Spleen (tissue), 13 donors: ENCODE measurements around the gene FTSJ3. TPM values are rescaled to one million over a fixed set of nuclear protein-coding genes. Genes with fewer than 3 reads are reported as not detected.
"Not testable (repeated sequence)": the region's sequence is repeated elsewhere in the genome, so short reads cannot be mapped to it uniquely, and the experiment has no call there.

Source experiments
- DNase-seq: peaks from one replicate; pipeline ENCODE4 v3.0.0-alpha.2; 2020
- H3K27ac ChIP-seq, 8 donors: fragments of 200-600 bp; sonication (generic) in 7 of 8; 1 replicate in 4 of 8; 2 replicates in 4 of 8; pipeline versions ENCODE4 v1.5.0 to v1.8.0; 2016 to 2021; ENCODE audit warnings: inconsistent platforms in 4 of 8, mild to moderate bottlenecking in 4 of 8, moderate library complexity in 1 of 8
- H3K27me3 ChIP-seq, 7 donors: fragments of 200-600 bp; sonication (generic) in 6 of 7; replicated peaks in 1 of 7; 1 replicate in 4 of 7; 2 replicates in 3 of 7; pipeline versions ENCODE4 v1.5.0 to v1.8.0; 2016 to 2021; ENCODE audit warnings: inconsistent platforms in 3 of 7, mild to moderate bottlenecking in 1 of 7
- H3K36me3 ChIP-seq, 6 donors: fragments of 200-600 bp; sonication (generic) in 5 of 6; 1 replicate in 4 of 6; 2 replicates in 2 of 6; pipeline versions ENCODE4 v1.5.0 to v1.8.0; 2016 to 2021; ENCODE audit warnings: inconsistent platforms in 2 of 6
- H3K4me1 ChIP-seq, 6 donors: fragments of 200-600 bp; sonication (generic) in 5 of 6; 1 replicate in 3 of 6; 2 replicates in 3 of 6; pipeline versions ENCODE4 v1.5.0 to v1.8.0; 2016 to 2021; ENCODE audit warnings: inconsistent platforms in 3 of 6
- H3K4me3 ChIP-seq, 8 donors: fragments of 200-600 bp; sonication (generic) in 7 of 8; 1 replicate in 4 of 8; 2 replicates in 4 of 8; pipeline versions ENCODE4 v1.5.0 to v1.8.0; 2016 to 2021; ENCODE audit warnings: inconsistent platforms in 4 of 8, mild to moderate bottlenecking in 4 of 8, moderate library complexity in 2 of 8
- H3K9me3 ChIP-seq, 8 donors: fragments of 200-600 bp; sonication (generic) in 7 of 8; 1 replicate in 4 of 8; 2 replicates in 4 of 8; pipeline versions ENCODE4 v1.5.0 to v1.8.0; 2016 to 2021; ENCODE audit warnings: inconsistent platforms in 4 of 8
- POLR2A ChIP-seq, 3 donors: fragments of 450-650 bp; IDR thresholded peaks; one replicate each; pipeline ENCODE4 v1.5.1; 2017; ENCODE audit warnings: antibody characterized with exemption in 3 of 3, mild to moderate bottlenecking in 1 of 3
- POLR2AphosphoS5 ChIP-seq, 3 donors: sonication (generic); formaldehyde crosslinking; IDR thresholded peaks; one replicate each; pipeline ENCODE4 v1.5.1; 2017; ENCODE audit warnings: antibody characterized with exemption in 3 of 3
- WGBS, 5 donors: extraction: QIAGEN DNeasy Blood & Tissue Kit in 3 of 5; methylation state at CpG; one replicate each; pipeline versions ENCODE4 v1.1.5 to v1.1.7; 2013 to 2018; 5-methylcytosine and 5-hydroxymethylcytosine counted together
- intact Hi-C: fragments of 100-400 bp; cut with DNase I; formaldehyde crosslinking; loops from one replicate; pipeline ENCODE4 v1.15.0; 2023; ENCODE audit warnings: low total_unique reads
- long read RNA-seq, 2 donors: transcript quantifications; one replicate each; lab custom pipeline, GENCODE V29; 2026
- polyA plus RNA-seq, 3 donors: library from polyadenylated mRNA; stranded (reverse); fragments of 200-250 nt; gene quantifications; one replicate each; pipeline ENCODE4 v1.2.1, GENCODE V29; 2013
- total RNA-seq, 7 donors: library from RNA; depleted of rRNA in 3 of 7; stranded (reverse); fragments of >200 nt in 3 of 7; fragmentation: NEBNext Ultra II Directional in 4 of 7; extraction: Animal tissue kit (Norgen Biotek cat#: 25700) in 4 of 7; gene quantifications; one replicate each; pipeline versions ENCODE4 v1.1.0 to v1.2.1, GENCODE V29; 2016 to 2021
- TF ChIP-seq, protein P1 (sequence below), 11 experiments: fragments of 200-600 bp in 7 of 11; fragments of 450-650 bp in 4 of 11; sonication (generic) in 4 of 11; IDR thresholded peaks in 8 of 11; conservative IDR thresholded peaks in 3 of 11; 1 replicate in 7 of 11; 2 replicates in 4 of 11; pipeline versions ENCODE4 v1.4.0 to v1.8.0; 2016 to 2021; ENCODE audit warnings: antibody characterized with exemption in 11 of 11, inconsistent platforms in 4 of 11, mild to moderate bottlenecking in 1 of 11
- donor health status: healthy with polysubstance abuse.
- donor health status: DM: no; HTN: no; CAD: no; lungs with moderate emphysema.
- donor health status: DM: no; HTN: no; CAD: no.
- donor health status: Bipolar disorder and iron deficiency.
- donor health status: healthy.
- donor health status: DM: no; HTN: no; CAD: no.
- donor health status: DM: yes; HTN: yes; CAD: no.

Gene FTSJ3, protein sequence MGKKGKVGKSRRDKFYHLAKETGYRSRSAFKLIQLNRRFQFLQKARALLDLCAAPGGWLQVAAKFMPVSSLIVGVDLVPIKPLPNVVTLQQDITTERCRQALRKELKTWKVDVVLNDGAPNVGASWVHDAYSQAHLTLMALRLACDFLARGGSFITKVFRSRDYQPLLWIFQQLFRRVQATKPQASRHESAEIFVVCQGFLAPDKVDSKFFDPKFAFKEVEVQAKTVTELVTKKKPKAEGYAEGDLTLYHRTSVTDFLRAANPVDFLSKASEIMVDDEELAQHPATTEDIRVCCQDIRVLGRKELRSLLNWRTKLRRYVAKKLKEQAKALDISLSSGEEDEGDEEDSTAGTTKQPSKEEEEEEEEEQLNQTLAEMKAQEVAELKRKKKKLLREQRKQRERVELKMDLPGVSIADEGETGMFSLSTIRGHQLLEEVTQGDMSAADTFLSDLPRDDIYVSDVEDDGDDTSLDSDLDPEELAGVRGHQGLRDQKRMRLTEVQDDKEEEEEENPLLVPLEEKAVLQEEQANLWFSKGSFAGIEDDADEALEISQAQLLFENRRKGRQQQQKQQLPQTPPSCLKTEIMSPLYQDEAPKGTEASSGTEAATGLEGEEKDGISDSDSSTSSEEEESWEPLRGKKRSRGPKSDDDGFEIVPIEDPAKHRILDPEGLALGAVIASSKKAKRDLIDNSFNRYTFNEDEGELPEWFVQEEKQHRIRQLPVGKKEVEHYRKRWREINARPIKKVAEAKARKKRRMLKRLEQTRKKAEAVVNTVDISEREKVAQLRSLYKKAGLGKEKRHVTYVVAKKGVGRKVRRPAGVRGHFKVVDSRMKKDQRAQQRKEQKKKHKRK
- total RNA-seq (10 to 100 TPM; 26.1 to 45.7 (median 37.7) TPM), polyA plus RNA-seq (10 to 100 TPM; 13.5 to 22.9 (median 16.3) TPM)
- long read RNA-seq, donor 1, partial matches to known transcripts = 28 of 30 reads
- long read RNA-seq, donor 1, other reads (novel, unspliced or antisense) = 0 of 30 reads
- long read RNA-seq, donor 2, partial matches to known transcripts = 20 of 21 reads
- long read RNA-seq, donor 2, other reads (novel, unspliced or antisense) = 0 of 21 reads

DNA sequence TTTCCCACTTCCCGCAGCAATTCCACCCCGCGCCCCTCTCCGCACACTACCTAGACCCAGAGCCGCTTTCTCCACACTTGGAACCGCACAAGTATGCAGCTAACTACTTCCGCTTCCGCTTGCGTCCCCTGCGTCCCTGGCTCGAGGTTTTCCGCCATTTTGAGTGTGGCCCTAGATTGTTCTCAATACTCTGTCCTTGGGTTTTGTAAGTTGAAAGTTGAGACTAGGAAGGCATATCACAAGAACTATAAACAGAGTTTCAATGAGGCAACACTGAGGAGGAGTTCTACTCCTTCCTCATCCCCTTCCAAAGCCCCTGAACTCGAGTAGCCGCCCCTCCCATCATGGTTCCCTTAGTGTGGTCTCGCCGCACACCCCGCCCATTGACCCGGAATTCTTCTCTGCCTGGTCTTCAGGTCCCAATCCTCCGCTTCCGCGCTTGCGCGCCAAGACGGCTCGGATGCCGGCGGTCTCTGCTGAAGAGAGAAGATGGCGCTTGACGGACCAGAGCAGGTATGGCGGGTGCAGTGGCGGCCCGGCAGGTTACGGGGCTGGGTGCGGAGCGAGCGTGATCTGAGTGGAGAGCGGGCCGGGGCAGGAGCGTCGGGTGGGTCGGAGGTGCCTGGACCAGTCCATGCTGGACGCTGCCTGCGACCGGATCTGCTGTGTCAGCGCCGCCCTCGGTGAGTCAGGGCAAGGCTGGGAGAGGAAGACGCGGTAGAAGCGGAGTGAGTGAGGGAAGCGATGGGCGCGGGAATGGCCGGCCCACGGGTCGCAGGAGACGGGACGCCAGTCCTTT lies at the start of gene FTSJ3, which contains the start of gene PSMC5:
TSS of gene FTSJ3 (minus strand) at position 662 of the 799 bp plus-strand sequence. CDS start 761 bp downstream, outside the sequence.
TSS of gene PSMC5 (plus strand) at position 430 of the 799 bp plus-strand sequence. CDS start at position 490, 60 bp downstream.
- intact Hi-C loops = loop anchor here (10.0 kb wide), 2 partner anchors 52 to 132 kb away; partner anchors contain the start of genes CCDC47 and DDX42
- Histone ChIP-seq H3K27ac (peak within 1 kb of the TSS; percentile 88 to 94 (median 94)), H3K36me3 (peaks cover 0 to 75% (median 66%) of the 10 kb centered on the region in 6 donors), H3K4me3 (peak within 1 kb of the TSS; percentile 85 to 98 (median 92)), H3K4me1 (peaks cover 25 to 92% (median 62%) of the 10 kb centered on the region in 6 donors), H3K9me3 (no peaks in the 10 kb centered on the region), H3K27me3 (no peaks in the 10 kb centered on the region)
- DNase-seq = peak; percentile 99
- WGBS, 5 donors = 0% methylated on average over 56 to 58 of the region's 58 CpGs
- peak; percentile 97 to 99 (median 98) for TF ChIP-seq POLR2AphosphoS5 (IDR thresholded peaks at IDR 0.05)
- TF ChIP-seq POLR2A (IDR thresholded peaks at IDR 0.05) = peak; percentile 20 to 76 (median 54)
- TF ChIP-seq, protein P1, sequence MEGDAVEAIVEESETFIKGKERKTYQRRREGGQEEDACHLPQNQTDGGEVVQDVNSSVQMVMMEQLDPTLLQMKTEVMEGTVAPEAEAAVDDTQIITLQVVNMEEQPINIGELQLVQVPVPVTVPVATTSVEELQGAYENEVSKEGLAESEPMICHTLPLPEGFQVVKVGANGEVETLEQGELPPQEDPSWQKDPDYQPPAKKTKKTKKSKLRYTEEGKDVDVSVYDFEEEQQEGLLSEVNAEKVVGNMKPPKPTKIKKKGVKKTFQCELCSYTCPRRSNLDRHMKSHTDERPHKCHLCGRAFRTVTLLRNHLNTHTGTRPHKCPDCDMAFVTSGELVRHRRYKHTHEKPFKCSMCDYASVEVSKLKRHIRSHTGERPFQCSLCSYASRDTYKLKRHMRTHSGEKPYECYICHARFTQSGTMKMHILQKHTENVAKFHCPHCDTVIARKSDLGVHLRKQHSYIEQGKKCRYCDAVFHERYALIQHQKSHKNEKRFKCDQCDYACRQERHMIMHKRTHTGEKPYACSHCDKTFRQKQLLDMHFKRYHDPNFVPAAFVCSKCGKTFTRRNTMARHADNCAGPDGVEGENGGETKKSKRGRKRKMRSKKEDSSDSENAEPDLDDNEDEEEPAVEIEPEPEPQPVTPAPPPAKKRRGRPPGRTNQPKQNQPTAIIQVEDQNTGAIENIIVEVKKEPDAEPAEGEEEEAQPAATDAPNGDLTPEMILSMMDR (IDR thresholded peaks at IDR 0.05 in 8 of 11, conservative IDR thresholded peaks at IDR 0.05 in 3 of 11) = peak in 9 of 11 experiments; percentile 34 to 71 (median 64)

DNA sequence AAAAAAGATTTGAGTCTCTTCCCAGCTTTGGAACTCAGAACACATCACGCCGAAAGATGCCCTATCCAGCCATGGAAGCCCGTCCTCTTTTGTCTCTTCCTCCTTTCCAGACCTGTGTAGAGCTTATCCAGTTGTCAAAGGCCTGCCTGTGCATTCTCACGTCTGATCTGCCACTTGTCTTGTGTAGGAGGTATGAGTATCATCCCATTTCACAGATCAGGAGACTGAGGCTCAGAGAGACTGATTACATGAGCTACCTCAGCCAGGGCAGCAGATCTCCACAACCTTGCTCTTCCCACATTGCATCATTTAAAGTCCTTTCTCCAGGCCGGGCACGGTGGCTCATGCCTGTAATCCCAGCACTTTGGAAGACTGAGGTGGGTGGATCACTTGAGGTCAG lies 47.2 kb upstream of the FTSJ3 start:
- H3K27ac ChIP-seq, DNase-seq, H3K36me3 ChIP-seq, H3K9me3 ChIP-seq, intact Hi-C loops, H3K4me3 ChIP-seq, H3K27me3 ChIP-seq, H3K4me1 ChIP-seq: not testable (repeated sequence)
- 76 to 90% (median 84%) methylated on average over 6 of the region's 6 CpGs for WGBS, 5 donors

DNA sequence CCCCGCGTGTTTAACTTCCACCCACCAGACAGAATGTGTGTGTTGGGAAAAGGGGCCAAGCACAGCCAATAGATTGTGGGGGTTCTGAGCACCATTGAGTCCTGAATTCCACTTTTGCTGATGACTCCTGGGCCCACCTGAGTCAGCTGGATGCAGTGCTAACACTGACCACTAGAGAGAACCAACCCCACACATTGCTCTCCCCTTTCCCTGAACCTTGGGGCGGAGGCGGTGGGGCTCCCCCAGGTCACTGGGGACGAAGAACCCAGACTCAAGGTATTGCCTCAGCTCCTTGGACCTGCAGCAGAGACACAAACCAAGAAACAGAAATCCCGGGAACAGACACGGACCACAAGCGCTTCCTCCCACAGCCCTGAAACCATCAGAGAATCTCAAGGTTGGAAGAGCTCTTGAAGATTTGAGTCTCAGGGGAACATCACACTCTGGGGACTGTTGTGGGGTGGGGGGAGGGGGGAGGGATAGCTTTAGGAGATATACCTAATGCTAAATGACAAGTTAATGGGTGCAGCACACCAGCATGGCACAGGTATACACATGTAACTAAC lies 46.7 kb upstream of the FTSJ3 start:
- not testable (repeated sequence) for DNase-seq, H3K27ac ChIP-seq, H3K36me3 ChIP-seq

DNA sequence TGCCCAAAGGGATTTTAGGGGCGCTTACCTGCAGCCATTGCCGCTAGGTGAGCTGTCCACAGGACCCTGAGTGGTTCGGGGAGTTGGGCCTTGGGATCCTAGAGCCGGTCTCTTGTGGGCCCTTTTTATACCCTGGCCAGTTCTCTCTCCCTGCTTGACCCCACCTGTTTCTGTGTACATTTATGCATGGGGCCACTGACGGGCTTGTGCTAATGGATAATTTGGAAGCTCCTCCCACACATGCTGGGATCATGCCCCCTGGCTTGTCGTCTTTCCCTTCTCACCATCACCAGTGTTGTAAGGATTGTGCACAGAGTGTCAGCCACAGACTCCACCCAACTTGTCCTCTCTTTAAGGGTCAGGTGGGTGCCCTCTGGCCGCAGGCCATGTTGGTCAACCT lies 46.1 kb upstream of the FTSJ3 start, which contains the start of gene CSH2:
TSS of gene CSH2 (minus strand) at position 101 of the 400 bp plus-strand sequence. CDS start at position 38, 63 bp downstream.
- H3K4me1 ChIP-seq, H3K27ac ChIP-seq, intact Hi-C loops, DNase-seq, H3K9me3 ChIP-seq, H3K27me3 ChIP-seq, H3K4me3 ChIP-seq, H3K36me3 ChIP-seq: not testable (repeated sequence)
- whole genome bisulfite sequencing, 5 donors = 80 to 98% (median 90%) methylated on average over 1 to 7 of the region's 7 CpGs; no CpG with 5 or more reads in 1 of the 5 donors

More for the DNA sequence above, 46.7 kb upstream of the FTSJ3 start:
- H3K27me3 ChIP-seq, H3K9me3 ChIP-seq, H3K4me3 ChIP-seq, intact Hi-C loops, H3K4me1 ChIP-seq: not testable (repeated sequence)
- WGBS, 5 donors = 64 to 93% (median 82%) methylated on average over 3 to 8 of the region's 8 CpGs

DNA sequence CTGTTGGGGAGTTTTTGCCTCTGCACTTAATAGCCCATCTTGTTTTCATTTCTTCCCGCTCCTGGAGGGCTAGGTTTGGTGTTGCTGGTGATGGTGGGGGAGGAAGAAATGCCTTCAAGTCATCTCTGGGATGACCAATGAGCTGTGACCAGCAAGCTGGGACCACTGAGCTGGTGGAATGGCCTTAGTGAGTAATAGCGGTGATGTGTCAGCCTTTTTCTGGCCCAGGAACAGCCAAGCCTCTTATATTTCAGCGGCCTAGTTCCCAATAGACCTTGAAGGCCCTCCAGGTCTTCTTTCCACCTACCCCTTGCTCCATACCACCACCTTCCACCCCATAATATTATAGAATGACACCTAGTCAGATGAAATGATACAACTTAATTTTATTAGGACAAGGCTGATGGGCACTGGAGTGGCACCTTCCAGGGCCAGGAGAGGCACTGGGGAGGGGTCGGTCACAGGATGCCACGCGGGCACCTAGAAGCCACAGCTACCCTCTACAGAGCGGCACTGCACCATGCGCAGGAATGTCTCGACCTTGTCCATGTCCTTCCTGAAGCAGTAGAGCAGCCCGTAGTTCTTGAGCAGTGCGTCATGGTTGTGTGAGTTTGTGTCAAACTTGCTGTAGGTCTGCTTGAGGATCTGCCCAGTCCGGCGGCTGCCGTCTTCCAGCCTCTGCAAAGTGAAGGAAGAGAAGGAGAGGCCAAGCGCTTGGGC lies 44.3 kb upstream of the FTSJ3 start:
- H3K27me3 ChIP-seq, H3K4me1 ChIP-seq, intact Hi-C loops, H3K27ac ChIP-seq, H3K4me3 ChIP-seq, H3K9me3 ChIP-seq, H3K36me3 ChIP-seq, DNase-seq: not testable (repeated sequence)
- 87 to 90% (median 88%) methylated on average over 11 to 15 of the region's 15 CpGs for WGBS, 5 donors

DNA sequence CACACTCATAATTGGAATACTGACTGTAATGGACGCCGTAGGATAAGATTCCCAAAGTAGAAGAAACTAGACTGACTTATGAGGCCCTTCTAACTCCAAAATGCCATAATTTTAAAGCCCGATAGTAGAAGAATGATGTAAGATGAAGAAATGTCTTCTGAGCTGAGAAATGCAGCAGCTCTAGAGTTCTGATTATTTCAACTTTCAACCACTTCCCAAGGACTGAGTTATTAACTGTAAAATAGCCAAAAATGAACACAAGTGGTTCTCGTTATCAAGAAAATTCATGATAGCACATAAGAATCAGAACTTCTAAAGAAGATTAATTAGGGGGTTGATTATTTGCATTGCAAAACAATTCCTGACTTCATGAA lies 42.8 kb upstream of the FTSJ3 start:
- H3K4me1 ChIP-seq, intact Hi-C loops, H3K9me3 ChIP-seq, H3K27me3 ChIP-seq, H3K27ac ChIP-seq, DNase-seq, H3K4me3 ChIP-seq, H3K36me3 ChIP-seq: not testable (repeated sequence)
- WGBS, 5 donors = 82 to 93% (median 89%) methylated on average over 4 of the region's 4 CpGs
